Measurements from ENCODE around the gene AAGAB. TPM values are rescaled to one million over a fixed set of nuclear protein-coding genes. Genes with fewer than 3 reads are reported as not detected.

AAGAB gene, protein sequence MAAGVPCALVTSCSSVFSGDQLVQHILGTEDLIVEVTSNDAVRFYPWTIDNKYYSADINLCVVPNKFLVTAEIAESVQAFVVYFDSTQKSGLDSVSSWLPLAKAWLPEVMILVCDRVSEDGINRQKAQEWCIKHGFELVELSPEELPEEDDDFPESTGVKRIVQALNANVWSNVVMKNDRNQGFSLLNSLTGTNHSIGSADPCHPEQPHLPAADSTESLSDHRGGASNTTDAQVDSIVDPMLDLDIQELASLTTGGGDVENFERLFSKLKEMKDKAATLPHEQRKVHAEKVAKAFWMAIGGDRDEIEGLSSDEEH
- 32.9 and 35.9 TPM in 2 replicates for polyA plus RNA-seq

DNA sequence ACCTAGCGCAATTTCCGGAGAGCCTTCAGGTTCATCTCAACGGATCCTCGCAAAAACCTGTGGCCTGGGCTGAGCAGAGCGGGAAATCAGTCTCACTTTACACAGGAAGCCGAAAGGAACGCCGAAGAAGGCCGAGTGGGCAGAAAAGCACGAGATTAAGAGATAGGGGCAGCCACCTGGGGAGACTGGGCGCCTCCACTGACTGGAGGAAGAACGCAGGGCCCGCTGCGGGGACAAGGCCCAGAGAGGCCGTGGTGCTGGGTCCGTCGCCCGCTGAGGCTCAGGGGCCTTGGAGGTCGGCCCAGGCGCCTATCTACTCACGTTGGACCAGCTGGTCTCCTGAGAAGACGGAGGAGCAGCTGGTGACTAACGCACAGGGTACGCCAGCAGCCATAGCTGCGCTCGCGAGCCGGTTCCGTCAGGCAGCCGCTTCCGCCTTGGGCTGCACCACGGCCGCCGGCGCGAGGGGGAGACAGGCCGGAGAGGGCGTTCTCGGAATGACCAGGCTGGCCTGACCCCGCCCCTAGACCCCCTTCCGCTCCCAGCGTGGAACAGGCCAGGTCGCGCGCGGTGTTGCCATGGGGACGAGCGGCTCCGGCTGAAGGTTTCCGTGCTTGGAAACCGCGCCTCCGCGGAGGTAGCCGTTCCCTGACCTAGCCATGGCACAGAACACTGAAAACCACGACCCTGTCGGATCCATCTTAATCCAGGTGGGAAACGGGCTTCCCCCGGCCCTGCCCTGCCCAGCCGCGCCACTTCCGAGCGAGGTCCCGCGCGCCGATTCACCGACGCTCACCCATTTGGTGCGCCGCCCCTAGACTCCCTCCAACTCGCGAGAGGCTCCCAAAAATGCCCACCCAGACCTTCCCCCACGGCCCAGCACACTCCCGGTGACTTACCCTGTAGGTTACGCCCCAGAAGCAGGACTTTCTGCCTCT is at the start of gene AAGAB, which contains the start of gene IQCH:
TSS of gene AAGAB (minus strand) at position 424 of the 938 bp plus-strand sequence. CDS start at position 394, 30 bp downstream.
TSS of gene IQCH (plus strand) at position 549 of the 938 bp plus-strand sequence. CDS start at position 660, 111 bp downstream.

Other genes with a start within 250 kb of the AAGAB start
- gene SMAD3, start 189.1 kb downstream of the AAGAB start, polyA plus RNA-seq: 3.3 and 3.5 TPM in 2 replicates
- gene IQCH, start 125 bp upstream of the AAGAB start, polyA plus RNA-seq: 1.8 and 5.2 TPM in 2 replicates

Data from Purkinje cell (primary cell).